Hepatocyte (in vitro differentiated cells): Measurements from ENCODE around the gene TNFRSF6B. TPM values are rescaled to one million over a fixed set of nuclear protein-coding genes. Genes with fewer than 3 reads are reported as not detected.

ENCODE experiments used
- DNase-seq: peaks from one replicate; pipeline ENCODE4 v3.0.0-alpha.2; 2016; ENCODE audit warnings: low spot score
- H2AFZ ChIP-seq: fragments of 200-600 bp; sonication (generic); 2 replicates; pipeline ENCODE4 v1.6.0; 2016; ENCODE audit warnings: antibody characterized with exemption, mild to moderate bottlenecking
- H3K27ac ChIP-seq: fragments of 200-600 bp; sonication (generic); 2 replicates; pipeline ENCODE4 v1.5.1; 2016; ENCODE audit warnings: mild to moderate bottlenecking
- H3K27me3 ChIP-seq: fragments of 200-600 bp; sonication (generic); 2 replicates; pipeline ENCODE4 v1.6.1; 2016
- H3K36me3 ChIP-seq: fragments of 200-600 bp; sonication (generic); replicated peaks from 2 replicates; pipeline ENCODE4 v1.5.1; 2016; ENCODE audit warnings: low read depth; ENCODE audit not compliant: insufficient read depth
- H3K4me1 ChIP-seq: fragments of 200-600 bp; sonication (generic); 2 replicates; pipeline ENCODE4 v1.5.1; 2016; ENCODE audit warnings: mild to moderate bottlenecking, moderate library complexity; ENCODE audit not compliant: insufficient read depth
- H3K4me2 ChIP-seq: fragments of 200-600 bp; sonication (generic); 2 replicates; pipeline ENCODE4 v1.6.0; 2016
- H3K4me3 ChIP-seq: fragments of 200-600 bp; sonication (generic); 2 replicates; pipeline ENCODE4 v1.5.1; 2016; ENCODE audit warnings: mild to moderate bottlenecking
- H3K79me2 ChIP-seq: fragments of 200-600 bp; sonication (generic); 2 replicates; pipeline ENCODE4 v1.6.0; 2017; ENCODE audit warnings: mild to moderate bottlenecking
- H3K9me2 ChIP-seq: fragments of 200-600 bp; sonication (generic); replicated peaks from 2 replicates; pipeline ENCODE4 v1.6.0; 2017; ENCODE audit warnings: mild to moderate bottlenecking; ENCODE audit not compliant: insufficient read depth
- H3K9me3 ChIP-seq: fragments of 200-600 bp; sonication (generic); 2 replicates; pipeline ENCODE4 v1.5.1; 2016; ENCODE audit warnings: low read depth, mild to moderate bottlenecking
- H4K20me1 ChIP-seq: fragments of 200-600 bp; sonication (generic); 2 replicates; pipeline ENCODE4 v1.6.0; 2016; ENCODE audit warnings: mild to moderate bottlenecking; ENCODE audit not compliant: insufficient read depth, poor library complexity, severe bottlenecking
- CTCF ChIP-seq: fragments of 200-600 bp; sonication (generic); IDR thresholded peaks from 2 replicates; pipeline ENCODE4 v1.5.1; 2016; ENCODE audit warnings: antibody characterized with exemption, mild to moderate bottlenecking; ENCODE audit not compliant: poor library complexity
- EZH2 ChIP-seq: fragments of 200-600 bp; sonication (generic); IDR thresholded peaks from 2 replicates; pipeline ENCODE4 v1.6.1; 2016; ENCODE audit warnings: antibody characterized with exemption, mild to moderate bottlenecking, borderline replicate concordance
- EZH2phosphoT487 ChIP-seq: fragments of 200-600 bp; sonication (generic); IDR thresholded peaks from one replicate; pipeline ENCODE4 v1.6.1; 2018; ENCODE audit warnings: antibody characterized with exemption, mild to moderate bottlenecking, low read depth, moderate library complexity; ENCODE audit not compliant: unreplicated experiment, severe bottlenecking
- WGBS: methylation state at CpG from one replicate; pipeline ENCODE4 v1.1.6; 2016; ENCODE audit warnings: low lambda C conversion rate; ENCODE audit errors: missing lambda C conversion rate; 5-methylcytosine and 5-hydroxymethylcytosine counted together
- polyA plus RNA-seq: library from polyadenylated mRNA; unstranded; fragments of >200 nt; fragmentation: Nextera tagmentation; extraction: Ambion mirVana; gene quantifications from 2 replicates; pipeline ENCODE4 v1.2.1, GENCODE V29; 2016
- total RNA-seq: library from RNA; depleted of rRNA; stranded (reverse); fragments of >200 nt; gene quantifications from 2 replicates; pipeline ENCODE4 v1.2.3, GENCODE V29; 2014

Gene TNFRSF6B
- total and polyA plus RNA-seq, 2 experiments from 2014 or later, result 0.97 to 4.2 TPM

GRCh38 chr20:63664143-63664851, 32.2 kb upstream of the TNFRSF6B start:
- Histone ChIP-seq H3K9me2 (no peaks in the 10 kb centered on the region), H4K20me1 (no peaks in the 10 kb centered on the region), H3K27me3 (no peaks in the 10 kb centered on the region), H3K4me2 (no peak overlapping the region), H3K4me1 (peaks cover 3% of the 10 kb centered on the region), H3K9me3 (no peaks in the 10 kb centered on the region), H3K4me3 (no peak overlapping the region), H3K36me3 (no peaks in the 10 kb centered on the region), H3K27ac (no peak overlapping the region), H2AFZ (no peak overlapping the region), H3K79me2 (peaks cover 9% of the 10 kb centered on the region)
- no peak for DNase-seq
- 97% methylated on average over 22 of the region's 22 CpGs for WGBS
- TF ChIP-seq EZH2, result no peak
- TF ChIP-seq CTCF, result no peak
- TF ChIP-seq EZH2phosphoT487, result no peak

DNA sequence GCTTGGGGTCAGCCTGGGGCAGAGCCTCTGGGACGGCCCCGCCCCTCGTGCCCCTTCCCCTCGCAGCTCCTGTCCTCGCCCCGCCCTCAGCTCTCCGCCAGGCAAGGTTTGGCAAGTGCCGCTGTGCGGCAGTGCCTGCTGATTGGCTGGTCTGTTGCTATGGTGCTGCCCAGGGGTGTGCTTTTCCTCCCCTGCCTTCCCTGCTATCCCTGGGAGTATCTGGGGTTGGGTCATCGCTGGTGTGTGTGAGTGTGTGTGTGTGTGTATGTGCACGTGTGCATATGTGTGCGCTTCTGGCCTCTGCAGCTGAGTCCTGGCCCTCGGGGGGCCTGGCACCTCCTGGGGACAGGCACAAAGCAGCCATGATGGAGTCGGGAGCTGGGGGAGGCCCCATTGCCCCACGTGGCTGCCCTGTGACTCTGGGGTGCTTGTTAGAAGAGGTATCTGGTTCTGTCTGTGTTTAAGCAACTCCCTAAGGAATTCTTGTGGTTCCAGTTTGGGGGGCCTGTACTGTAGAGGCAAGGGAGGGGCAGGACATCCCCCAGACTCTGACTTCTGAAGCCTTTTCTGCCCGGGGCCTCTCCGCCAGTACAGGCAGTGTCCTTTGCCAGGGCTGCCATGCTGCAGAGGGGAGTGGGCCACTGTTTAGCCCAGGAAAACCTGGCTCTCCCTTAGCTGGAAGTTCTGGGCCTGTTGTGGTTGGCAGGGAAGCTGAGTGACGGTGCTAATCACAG, 31.4 kb upstream of the TNFRSF6B start:
- H3K36me3 ChIP-seq, result no peaks in the 10 kb centered on the region
- H3K27ac ChIP-seq, result no peak overlapping the region
- no peaks in the 10 kb centered on the region for H3K9me3 ChIP-seq
- H3K9me2 ChIP-seq, result no peaks in the 10 kb centered on the region
- WGBS, result 88% methylated on average over 18 of the region's 18 CpGs
- no peaks in the 10 kb centered on the region for H3K4me1 ChIP-seq
- H4K20me1 ChIP-seq, result no peaks in the 10 kb centered on the region
- no peak for DNase-seq
- H3K27me3 ChIP-seq, result no peaks in the 10 kb centered on the region
- H3K79me2 ChIP-seq, result peaks cover 4% of the 10 kb centered on the region
- H2AFZ ChIP-seq, result no peak overlapping the region
- no peak for TF ChIP-seq EZH2
- TF ChIP-seq EZH2phosphoT487, result no peak
- no peak for TF ChIP-seq CTCF
- no peak overlapping the region for H3K4me2 ChIP-seq
- H3K4me3 ChIP-seq, result no peak overlapping the region

GRCh38 chr20:63665708-63666107, 30.7 kb upstream of the TNFRSF6B start:
- no peak overlapping the region for H3K27ac ChIP-seq
- H3K4me2 ChIP-seq, result no peak overlapping the region
- H3K9me2 ChIP-seq, result no peaks in the 10 kb centered on the region
- 95% methylated on average over 13 of the region's 14 CpGs for WGBS
- H3K9me3 ChIP-seq, result no peaks in the 10 kb centered on the region
- H3K36me3 ChIP-seq, result no peaks in the 10 kb centered on the region
- no peaks in the 10 kb centered on the region for H4K20me1 ChIP-seq
- H3K4me1 ChIP-seq, result no peaks in the 10 kb centered on the region
- TF ChIP-seq EZH2phosphoT487, result no peak
- no peak overlapping the region for H3K4me3 ChIP-seq
- H2AFZ ChIP-seq, result no peak overlapping the region
- H3K79me2 ChIP-seq, result peaks cover 3% of the 10 kb centered on the region
- H3K27me3 ChIP-seq, result no peaks in the 10 kb centered on the region
- no peak for DNase-seq

GRCh38 chr20:63667858-63668257, 28.6 kb upstream of the TNFRSF6B start:
- Histone ChIP-seq H3K4me1 (no peaks in the 10 kb centered on the region), H3K9me3 (no peaks in the 10 kb centered on the region), H3K27me3 (no peaks in the 10 kb centered on the region), H4K20me1 (no peaks in the 10 kb centered on the region), H3K9me2 (no peaks in the 10 kb centered on the region), H3K4me2 (no peak overlapping the region), H3K79me2 (no peaks in the 10 kb centered on the region), H3K4me3 (no peak overlapping the region), H3K36me3 (no peaks in the 10 kb centered on the region), H3K27ac (no peak overlapping the region), H2AFZ (no peak overlapping the region)
- 100% methylated on average over 3 of the region's 16 CpGs for WGBS
- TF ChIP-seq EZH2 (no peak), EZH2phosphoT487 (no peak), CTCF (no peak)
- DNase-seq, result no peak
